NCI-H524 (cell line): ENCODE data around the gene SPATA31A7.
"Not testable (repeated sequence)": the region's sequence is repeated elsewhere in the genome, so short reads cannot be mapped to it uniquely, and the experiment has no call there.

Experiments used
- DNase-seq, 2 experiments: peaks; one replicate each; lab custom pipeline; 2025; lab: John Stamatoyannopoulos, UW

SPATA31A7 gene

GRCh38 chr9:61189736-61190135, at the start of gene SPATA31A7:
Gene SPATA31A7, plus strand, starts transcription at chr9:61190036. Its CDS starts 29 bp downstream, at chr9:61190065.
- DNase-seq = not testable (repeated sequence)

- not testable (repeated sequence) for DNase-seq
These were observed 36.6 kb downstream of the SPATA31A7 start for GRCh38 chr9:61226438-61226837.
